ENCODE results near the gene RNF11.

Gene RNF11

DNA sequence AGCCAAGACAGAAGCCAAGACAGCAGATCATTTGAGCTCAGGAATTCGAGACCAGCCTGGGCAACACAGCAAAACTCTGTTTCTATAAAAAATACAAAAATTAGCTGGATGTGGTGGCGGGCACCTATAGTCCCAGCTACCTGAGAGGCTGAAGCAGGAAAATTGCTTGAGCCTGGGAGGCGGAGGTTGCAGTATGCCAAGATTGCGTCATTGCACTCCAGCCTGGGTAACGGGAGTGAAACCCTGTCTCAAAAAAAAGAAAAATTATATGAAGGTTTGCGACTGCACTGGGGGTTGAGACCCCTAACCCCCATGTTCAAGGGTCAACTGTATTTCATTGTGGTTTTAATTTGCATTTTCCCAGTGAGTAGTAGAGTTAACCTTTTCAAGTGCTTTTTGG lies 16.3 kb downstream of the RNF11 start:
- H3K4me3 ChIP-seq (ENCODE audit: low read depth, low read length): no peak overlapping the region
- TF ChIP-seq CTCF (IDR thresholded peaks at IDR 0.05; ENCODE audit: borderline replicate concordance, insufficient read depth, low read depth, low read length): no peak

- no peak overlapping the region for H3K4me3 ChIP-seq (ENCODE audit: low read depth, low read length)
- no peak for TF ChIP-seq CTCF (IDR thresholded peaks at IDR 0.05; ENCODE audit: borderline replicate concordance, insufficient read depth, low read depth, low read length)
Observed at GRCh38 chr1:51253691-51254090, 17.6 kb downstream of the RNF11 start.

DNA sequence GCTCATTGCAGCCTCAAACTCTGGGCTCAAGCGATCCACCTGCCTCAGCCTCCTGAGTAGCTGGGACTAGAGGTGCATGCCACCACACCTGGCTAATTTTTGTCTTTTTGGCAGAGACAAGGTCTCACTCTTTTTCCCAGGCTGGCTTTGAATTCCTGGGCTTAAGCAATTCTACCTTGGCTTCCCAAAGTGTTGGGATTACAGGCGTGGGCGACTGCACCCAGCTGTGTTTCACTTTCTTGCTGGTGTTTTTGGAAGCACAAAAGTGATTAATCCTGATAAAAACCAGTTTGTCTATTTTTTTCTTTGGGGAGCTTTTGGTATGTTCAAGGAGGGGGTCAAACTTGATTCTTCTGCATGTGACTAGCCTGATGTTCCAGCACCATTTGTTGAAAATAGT lies 19.3 kb downstream of the RNF11 start:
- no peak for TF ChIP-seq CTCF (IDR thresholded peaks at IDR 0.05; ENCODE audit: borderline replicate concordance, insufficient read depth, low read depth, low read length)
- H3K4me3 ChIP-seq (ENCODE audit: low read depth, low read length): no peak overlapping the region

- H3K4me3 ChIP-seq (ENCODE audit: low read depth, low read length): no peak overlapping the region
- no peak for TF ChIP-seq CTCF (IDR thresholded peaks at IDR 0.05; ENCODE audit: borderline replicate concordance, insufficient read depth, low read depth, low read length)
Observed at GRCh38 chr1:51263147-51263877, 27.2 kb downstream of the RNF11 start.

DNA sequence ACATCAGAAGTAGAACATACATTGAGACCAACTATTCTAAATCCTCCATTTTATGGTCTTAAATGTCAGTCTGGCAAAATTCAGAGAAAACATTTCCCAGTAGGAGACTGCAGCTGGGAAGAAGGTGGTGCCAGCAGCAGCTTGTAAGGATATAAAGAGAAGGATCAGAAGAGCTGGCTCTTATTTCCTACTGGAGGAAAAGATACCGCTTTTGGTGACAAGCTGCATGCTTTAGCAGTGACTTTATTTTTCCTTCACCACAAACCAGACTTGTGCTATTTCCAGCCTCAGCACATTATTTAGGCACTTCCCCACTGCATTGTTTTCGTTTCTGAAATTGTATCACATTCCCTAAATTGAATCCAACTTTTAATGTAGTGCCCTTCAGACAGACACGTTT lies 28.4 kb downstream of the RNF11 start:
- H3K4me3 ChIP-seq (ENCODE audit: low read depth, low read length): no peak overlapping the region
- TF ChIP-seq CTCF (IDR thresholded peaks at IDR 0.05; ENCODE audit: borderline replicate concordance, insufficient read depth, low read depth, low read length): no peak

DNA sequence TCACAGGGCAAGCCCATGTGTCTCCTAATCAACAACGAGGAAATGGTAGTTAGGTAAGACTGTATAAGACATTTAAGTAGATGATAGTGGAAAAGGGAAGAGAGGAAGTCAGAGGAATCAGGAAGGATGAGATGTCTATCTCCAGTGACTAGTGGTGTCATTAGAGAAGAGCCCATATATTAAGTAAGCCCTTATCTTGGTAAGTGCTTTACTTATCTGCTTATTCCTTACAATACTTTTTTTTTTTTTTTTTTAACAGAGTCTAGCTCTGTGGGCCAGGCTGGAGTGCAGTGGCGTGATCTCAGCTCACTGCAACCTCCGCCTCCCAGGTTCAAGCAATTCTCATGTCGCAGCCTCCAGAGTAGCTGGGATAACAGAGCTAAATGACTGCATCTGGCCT lies 29.5 kb downstream of the RNF11 start:
- no peak overlapping the region for H3K4me3 ChIP-seq (ENCODE audit: low read depth, low read length)
- TF ChIP-seq CTCF (IDR thresholded peaks at IDR 0.05; ENCODE audit: borderline replicate concordance, insufficient read depth, low read depth, low read length): no peak

DNA sequence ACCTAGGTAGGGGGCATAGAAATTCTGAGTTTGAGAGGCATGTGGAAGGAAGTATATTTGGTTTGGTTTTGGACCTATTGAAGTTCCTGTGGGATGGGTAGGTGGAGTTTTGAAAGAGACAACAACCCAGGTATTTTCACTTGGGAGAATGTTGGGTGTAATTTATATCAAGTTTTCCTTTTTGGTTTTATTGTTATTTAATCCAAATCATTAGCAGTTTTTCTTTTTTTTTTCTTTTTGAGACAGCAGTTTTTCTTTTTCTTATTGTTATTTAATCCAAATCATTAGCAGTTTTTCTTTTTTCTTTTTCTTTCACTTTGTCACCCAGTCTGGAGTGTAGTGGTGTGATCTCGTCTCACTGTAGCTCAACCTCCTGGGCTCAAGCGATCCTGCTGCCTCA lies 30.1 kb downstream of the RNF11 start:
- H3K4me3 ChIP-seq (ENCODE audit: low read depth, low read length): no peak overlapping the region
- no peak for TF ChIP-seq CTCF (IDR thresholded peaks at IDR 0.05; ENCODE audit: borderline replicate concordance, insufficient read depth, low read depth, low read length)
